Measurements from ENCODE around the gene ENO1. TPM values are rescaled to one million over a fixed set of nuclear protein-coding genes. Genes with fewer than 3 reads are reported as not detected.
A peak's percentile ranks its signal among the peaks of the same experiment; 100 is the strongest.

Gene ENO1
- total RNA-seq, 6 experiments from 2014 or later: 1,376 to 1,744 (median 1,709) TPM

- H3K27me3 Mint-ChIP-seq (ENCODE audit: insufficient read depth): peaks cover 6% of the 10 kb centered on the region
- H3K36me3 Mint-ChIP-seq (ENCODE audit: low read depth): no peaks in the 10 kb centered on the region
- peak; percentile 89 for DNase-seq
- H3K27ac Mint-ChIP-seq: peak within 1 kb of the TSS; percentile 87
- no peaks in the 10 kb centered on the region for H3K9me3 Mint-ChIP-seq
- H3K4me1 Mint-ChIP-seq (ENCODE audit: low read depth): peaks cover 70% of the 10 kb centered on the region
- peak; percentile 32; the same call in 1 of the 2 replicates for TF ChIP-seq CTCF (IDR thresholded peaks at IDR 0.05)
- H3K4me3 Mint-ChIP-seq: peak within 1 kb of the TSS; percentile 91
Measured at GRCh38 chr1:8817412-8818324, 60.8 kb downstream of the ENO1 start, which contains the start of gene RERE. RERE (minus strand) TSS chr1:8817640.

GRCh38 chr1:8816831-8817411, 61.6 kb downstream of the ENO1 start:
- peak overlapping the region; percentile 87 for H3K27ac Mint-ChIP-seq
- no peaks in the 10 kb centered on the region for H3K36me3 Mint-ChIP-seq (ENCODE audit: low read depth)
- no peak for TF ChIP-seq CTCF (IDR thresholded peaks at IDR 0.05)
- peaks cover 65% of the 10 kb centered on the region for H3K4me1 Mint-ChIP-seq (ENCODE audit: low read depth)
- no peaks in the 10 kb centered on the region for H3K9me3 Mint-ChIP-seq
- peak overlapping the region; percentile 91 for H3K4me3 Mint-ChIP-seq
- H3K27me3 Mint-ChIP-seq (ENCODE audit: insufficient read depth): peaks cover 6% of the 10 kb centered on the region
- peak; percentile 4 for DNase-seq

GRCh38 chr1:8816264-8816663, 62.2 kb downstream of the ENO1 start:
- Mint-ChIP-seq H3K36me3 (ENCODE audit: low read depth) (no peaks in the 10 kb centered on the region), H3K27ac (peak overlapping the region; percentile 87), H3K4me1 (ENCODE audit: low read depth) (peaks cover 61% of the 10 kb centered on the region), H3K27me3 (ENCODE audit: insufficient read depth) (peaks cover 3% of the 10 kb centered on the region), H3K9me3 (no peaks in the 10 kb centered on the region), H3K4me3 (peak overlapping the region; percentile 91)
- TF ChIP-seq CTCF (IDR thresholded peaks at IDR 0.05): no peak
- DNase-seq: peak; percentile 46

GRCh38 chr1:8815582-8816151, 62.8 kb downstream of the ENO1 start:
- H3K27me3 Mint-ChIP-seq (ENCODE audit: insufficient read depth): peaks cover 3% of the 10 kb centered on the region; the same call in 1 of the 2 replicates

More at GRCh38 chr1:8815582-8816151, 62.8 kb downstream of the ENO1 start:
- H3K4me1 Mint-ChIP-seq (ENCODE audit: low read depth): peaks cover 55% of the 10 kb centered on the region
- H3K36me3 Mint-ChIP-seq (ENCODE audit: low read depth): no peaks in the 10 kb centered on the region
- TF ChIP-seq CTCF (IDR thresholded peaks at IDR 0.05): no peak
- H3K4me3 Mint-ChIP-seq: peak overlapping the region; percentile 91
- H3K27ac Mint-ChIP-seq: peak overlapping the region; percentile 87
- peak; percentile 27 for DNase-seq
- no peaks in the 10 kb centered on the region for H3K9me3 Mint-ChIP-seq

All from HFFc6 (cell line).